CD4-positive, alpha-beta T cell (primary cell): ENCODE data around the gene TTLL11. TPM values are rescaled to one million over a fixed set of nuclear protein-coding genes. Genes with fewer than 3 reads are reported as not detected.

Source experiments
- ATAC-seq: fragments of 200-7000 bp; cut with Tn5 transposase; one replicate; pipeline ENCODE4 v1.10.0; 2022; ENCODE audit warnings: mild to moderate bottlenecking; ENCODE audit not compliant: poor library complexity
- CTCF ChIA-PET: fragments of 350-600 bp; sonication (Branson Sonifier 250); formaldehyde crosslinking; loops from one replicate; lab custom pipeline; 2021; ENCODE audit warnings: antibody characterized with exemption, inconsistent platforms; lab: Charles Lee
- POLR2A ChIA-PET: fragments of 350-600 bp; sonication (Branson Sonifier 250); formaldehyde crosslinking; loops from one replicate; lab custom pipeline; 2021; ENCODE audit warnings: antibody characterized with exemption, inconsistent platforms; lab: Charles Lee
- DNase-seq, 14 experiments: peaks; one replicate each; pipeline ENCODE4 v3.0.0-alpha.2; 2013 to 2020; ENCODE audit warnings: mixed read lengths in 2 of 14
- H3K27ac ChIP-seq, 2 donors: one replicate each; pipeline versions ENCODE4 v1.5.1 to v1.7.0; 2013; ENCODE audit warnings: low read length in 2 of 2, low read depth in 1 of 2, mild to moderate bottlenecking in 1 of 2
- H3K27me3 ChIP-seq, 2 experiments: 1 replicate in 1 of 2; 2 replicates in 1 of 2; pipeline versions ENCODE4 v1.6.1 to v1.7.0; 2013; ENCODE audit warnings: low read length in 2 of 2, control low read depth in 1 of 2, mild to moderate bottlenecking in 1 of 2, moderate library complexity in 1 of 2; ENCODE audit not compliant: insufficient read depth in 2 of 2, control insufficient read depth in 1 of 2
- H3K36me3 ChIP-seq: one replicate; pipeline ENCODE4 v1.6.1; 2013; ENCODE audit warnings: low read length, control low read depth; ENCODE audit not compliant: insufficient read depth
- H3K4me1 ChIP-seq: one replicate; pipeline ENCODE4 v1.6.1; 2013; ENCODE audit warnings: low read length, control low read depth; ENCODE audit not compliant: insufficient read depth
- H3K4me3 ChIP-seq: one replicate; pipeline ENCODE4 v1.5.1; 2013; ENCODE audit warnings: mild to moderate bottlenecking, low read length, moderate library complexity
- H3K9me3 ChIP-seq, 2 experiments: 1 replicate in 1 of 2; 2 replicates in 1 of 2; pipeline versions ENCODE4 v1.6.1 to v1.7.0; 2013; ENCODE audit warnings: low read length in 2 of 2, mild to moderate bottlenecking in 2 of 2, control low read depth in 1 of 2, moderate library complexity in 1 of 2; ENCODE audit not compliant: control insufficient read depth in 1 of 2, insufficient read depth in 1 of 2
- H3K27ac Mint-ChIP-seq: one replicate; pipeline ENCODE4 v1.8.0; 2020; ENCODE audit warnings: mixed read lengths
- H3K27me3 Mint-ChIP-seq: one replicate; pipeline ENCODE4 v1.8.0; 2021; ENCODE audit warnings: mixed read lengths
- H3K36me3 Mint-ChIP-seq: one replicate; pipeline ENCODE4 v1.8.0; 2021; ENCODE audit warnings: low read depth, mixed read lengths
- H3K4me1 Mint-ChIP-seq: one replicate; pipeline ENCODE4 v1.8.0; 2021; ENCODE audit warnings: low read depth, mixed read lengths
- H3K4me3 Mint-ChIP-seq: one replicate; pipeline ENCODE4 v1.8.0; 2020; ENCODE audit warnings: mild to moderate bottlenecking, mixed read lengths
- H3K9me3 Mint-ChIP-seq: one replicate; pipeline ENCODE4 v1.8.0; 2020; ENCODE audit warnings: mixed read lengths
- intact Hi-C, 2 experiments: fragments of 100-400 bp; cut with DNase I in 1 of 2; cut with micrococcal nuclease in 1 of 2; formaldehyde crosslinking; loops; one replicate each; pipeline versions ENCODE4 v1.15.1 to v1.9.0; 2023 to 2025; cut with DNase I, micrococcal nuclease
- total RNA-seq, 174 experiments: library from RNA in 2 of 174; stranded (reverse) in 2 of 174; gene quantifications; one replicate each; pipeline ENCODE4 v1.2.3 and lab custom pipeline; 2021 to 2026
- TF ChIP-seq, protein P1 (sequence below): fragments of 200-600 bp; IDR thresholded peaks from one replicate; pipeline ENCODE4 v1.8.0; 2022; ENCODE audit warnings: antibody characterized with exemption, mild to moderate bottlenecking

Gene TTLL11
- total RNA-seq, 2 experiments from 2014 or later: 1.6 to 2.3 TPM

DNA sequence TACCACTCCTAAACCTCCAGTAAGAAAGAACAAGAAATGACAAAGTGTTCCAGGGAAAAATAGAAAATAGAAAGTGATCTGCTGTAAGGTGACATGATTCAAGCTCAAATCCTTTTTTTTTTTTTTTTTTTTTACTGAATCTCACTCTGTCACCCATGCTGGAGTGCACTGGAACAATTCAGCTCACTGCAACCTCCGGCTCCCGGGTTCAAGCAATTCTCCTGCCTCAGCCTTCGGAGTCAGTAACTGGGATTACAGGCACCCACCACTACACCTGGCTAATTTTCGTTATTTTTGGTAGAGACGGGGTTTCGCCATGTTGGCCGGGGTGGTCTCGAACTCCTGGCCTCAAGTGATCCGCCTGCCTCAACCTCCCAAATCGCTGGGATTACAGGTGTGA is 35.9 kb downstream of the TTLL11 start:
- no peak overlapping the region for H3K27ac Mint-ChIP-seq
- intact Hi-C loops: no loop called here
- Histone ChIP-seq H3K36me3 (no peaks in the 10 kb centered on the region), H3K9me3 (peaks cover 0 to 4% of the 10 kb centered on the region in 2 experiments), H3K4me3 (no peak overlapping the region), H3K4me1 (no peaks in the 10 kb centered on the region), H3K27me3 (no peaks in the 10 kb centered on the region), H3K27ac (no peak overlapping the region)
- ATAC-seq: no peak
- peaks cover 4% of the 10 kb centered on the region for H3K4me1 Mint-ChIP-seq
- H3K27me3 Mint-ChIP-seq: no peaks in the 10 kb centered on the region
- POLR2A ChIA-PET: interaction anchor here (0.6 kb wide), 1 partner anchor 101 kb away, joined by 3 read pairs; no protein-coding TSS in a partner anchor
- no peaks in the 10 kb centered on the region for H3K9me3 Mint-ChIP-seq
- TF ChIP-seq, protein P1, sequence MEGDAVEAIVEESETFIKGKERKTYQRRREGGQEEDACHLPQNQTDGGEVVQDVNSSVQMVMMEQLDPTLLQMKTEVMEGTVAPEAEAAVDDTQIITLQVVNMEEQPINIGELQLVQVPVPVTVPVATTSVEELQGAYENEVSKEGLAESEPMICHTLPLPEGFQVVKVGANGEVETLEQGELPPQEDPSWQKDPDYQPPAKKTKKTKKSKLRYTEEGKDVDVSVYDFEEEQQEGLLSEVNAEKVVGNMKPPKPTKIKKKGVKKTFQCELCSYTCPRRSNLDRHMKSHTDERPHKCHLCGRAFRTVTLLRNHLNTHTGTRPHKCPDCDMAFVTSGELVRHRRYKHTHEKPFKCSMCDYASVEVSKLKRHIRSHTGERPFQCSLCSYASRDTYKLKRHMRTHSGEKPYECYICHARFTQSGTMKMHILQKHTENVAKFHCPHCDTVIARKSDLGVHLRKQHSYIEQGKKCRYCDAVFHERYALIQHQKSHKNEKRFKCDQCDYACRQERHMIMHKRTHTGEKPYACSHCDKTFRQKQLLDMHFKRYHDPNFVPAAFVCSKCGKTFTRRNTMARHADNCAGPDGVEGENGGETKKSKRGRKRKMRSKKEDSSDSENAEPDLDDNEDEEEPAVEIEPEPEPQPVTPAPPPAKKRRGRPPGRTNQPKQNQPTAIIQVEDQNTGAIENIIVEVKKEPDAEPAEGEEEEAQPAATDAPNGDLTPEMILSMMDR: no peak
- DNase-seq: no peak
- no peaks in the 10 kb centered on the region for H3K36me3 Mint-ChIP-seq
- CTCF ChIA-PET: no interaction called here
- H3K4me3 Mint-ChIP-seq: no peak overlapping the region

DNA sequence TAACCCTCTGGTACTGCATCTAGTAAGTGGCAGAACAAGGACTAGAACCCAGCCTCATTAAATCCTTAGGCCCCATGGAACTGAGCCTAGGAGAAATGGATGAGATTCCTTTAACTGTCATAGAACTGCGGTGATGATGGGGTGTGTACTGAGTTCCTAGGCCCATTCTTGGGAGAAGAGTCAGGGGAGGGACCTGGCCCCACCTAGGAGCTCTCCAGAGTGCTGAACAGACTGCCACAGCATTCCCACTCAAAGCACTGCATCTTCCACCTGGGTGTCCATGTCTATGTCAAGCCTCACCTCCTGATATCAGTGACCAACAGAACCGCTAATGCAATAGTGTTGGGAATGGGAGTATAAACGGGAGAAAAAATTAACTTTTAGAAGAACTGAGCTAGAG is 36.6 kb downstream of the TTLL11 start:
- H3K27ac Mint-ChIP-seq: no peak overlapping the region
- no peaks in the 10 kb centered on the region for H3K36me3 Mint-ChIP-seq
- POLR2A ChIA-PET: interaction anchor here (0.6 kb wide), 1 partner anchor 100 kb away, joined by 3 read pairs; no protein-coding TSS in a partner anchor
- H3K36me3 ChIP-seq: no peaks in the 10 kb centered on the region
- ATAC-seq (no peak), DNase-seq (no peak)
- no peak overlapping the region for H3K4me3 Mint-ChIP-seq
- TF ChIP-seq, protein P1: no peak
- H3K4me1 ChIP-seq: no peaks in the 10 kb centered on the region
- H3K4me1 Mint-ChIP-seq: peaks cover 8% of the 10 kb centered on the region
- H3K27ac ChIP-seq: no peak overlapping the region
- no peak overlapping the region for H3K4me3 ChIP-seq
- H3K9me3 Mint-ChIP-seq: no peaks in the 10 kb centered on the region
- H3K27me3 Mint-ChIP-seq: no peaks in the 10 kb centered on the region
- H3K27me3 ChIP-seq: no peaks in the 10 kb centered on the region
- intact Hi-C loops: no loop called here
- H3K9me3 ChIP-seq: peaks cover 0 to 4% of the 10 kb centered on the region in 2 experiments
- CTCF ChIA-PET: no interaction called here

DNA sequence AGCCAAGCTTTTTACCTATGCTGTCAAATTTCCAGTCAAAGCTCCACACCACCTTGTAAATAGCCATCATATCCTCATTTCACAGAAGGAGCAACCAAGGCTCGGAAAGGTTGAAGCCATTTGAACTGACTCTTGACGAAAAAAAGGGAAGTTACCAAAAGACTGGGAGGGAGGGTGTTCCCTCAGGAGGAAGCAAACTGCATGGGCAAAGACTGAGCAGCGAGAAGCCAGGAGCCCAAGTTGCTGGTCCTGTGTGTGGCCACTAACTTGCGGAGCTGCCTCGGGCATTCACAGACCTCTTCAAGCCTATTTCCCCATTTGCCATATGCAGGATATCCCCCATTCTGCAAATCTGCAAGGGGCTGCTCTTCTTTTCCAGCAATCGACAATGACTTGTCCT is 37.4 kb downstream of the TTLL11 start:
- ATAC-seq (no peak), DNase-seq (peak in 1 of 14 experiments; percentile 5)
- Mint-ChIP-seq H3K27ac (no peak overlapping the region), H3K4me3 (no peak overlapping the region), H3K9me3 (no peaks in the 10 kb centered on the region), H3K4me1 (peaks cover 10% of the 10 kb centered on the region), H3K36me3 (no peaks in the 10 kb centered on the region), H3K27me3 (no peaks in the 10 kb centered on the region)
- Histone ChIP-seq H3K4me1 (no peaks in the 10 kb centered on the region), H3K4me3 (no peak overlapping the region), H3K36me3 (no peaks in the 10 kb centered on the region), H3K9me3 (peaks cover 0 to 4% of the 10 kb centered on the region in 2 experiments), H3K27me3 (no peaks in the 10 kb centered on the region), H3K27ac (no peak overlapping the region)
- intact Hi-C loops: no loop called here
- ChIA-PET POLR2A (no interaction called here), CTCF (no interaction called here)
- TF ChIP-seq, protein P1: no peak
